ENCODE measurements around the gene ZNF423. TPM values are rescaled to one million over a fixed set of nuclear protein-coding genes. Genes with fewer than 3 reads are reported as not detected.
A peak's percentile ranks its signal among the peaks of the same experiment; 100 is the strongest.

ZNF423 gene
- total RNA-seq, 1 experiment from 2014 or later: 11.1 TPM

- intact Hi-C loops (cut with micrococcal nuclease; ENCODE audit: unreplicated experiment): no loop called here
Measured at GRCh38 chr16:49528866-49529288, 327.0 kb downstream of the ZNF423 start.

GRCh38 chr16:49528060-49528865 is 327.6 kb downstream of the ZNF423 start:
- Histone ChIP-seq H3K27ac (ENCODE audit: low read depth, low read length, poor library complexity, severe bottlenecking) (peak overlapping the region; percentile 51), H3K9me3 (ENCODE audit: low read depth, low read length, poor library complexity, severe bottlenecking) (no peaks in the 10 kb centered on the region), H3K36me3 (ENCODE audit: insufficient read depth, low read length, poor library complexity, severe bottlenecking) (no peaks in the 10 kb centered on the region), H3K4me3 (ENCODE audit: low read depth, low read length, poor library complexity, severe bottlenecking) (peak overlapping the region; percentile 18), H3K4me1 (ENCODE audit: insufficient read depth, low read length, poor library complexity, severe bottlenecking) (peaks cover 28% of the 10 kb centered on the region), H3K27me3 (replicated peaks; ENCODE audit: insufficient read depth, low read depth, low read length, poor library complexity) (no peaks in the 10 kb centered on the region)
- no TSS peak for BruUV-seq (replicated peaks)
- ChIA-PET POLR2A (ENCODE audit: low non-redundant PET) (no interaction called here), CTCF (no interaction called here)
- TF ChIP-seq CTCF (conservative IDR thresholded peaks at IDR 0.05; ENCODE audit: low read depth, low read length) (no peak), EZH2 (IDR thresholded peaks at IDR 0.05; ENCODE audit: borderline replicate concordance, low read depth, low read length, poor library complexity, severe bottlenecking) (no peak)
- intact Hi-C loops (cut with micrococcal nuclease; ENCODE audit: unreplicated experiment): no loop called here
- DNase-seq (ENCODE audit: low spot score): peak; percentile 35

More at GRCh38 chr16:49528866-49529288, 327.0 kb downstream of the ZNF423 start:
- peak overlapping the region; percentile 51 for H3K27ac ChIP-seq (ENCODE audit: low read depth, low read length, poor library complexity, severe bottlenecking)
- H3K4me1 ChIP-seq (ENCODE audit: insufficient read depth, low read length, poor library complexity, severe bottlenecking): peaks cover 28% of the 10 kb centered on the region
- POLR2A ChIA-PET (ENCODE audit: low non-redundant PET): no interaction called here
- no peaks in the 10 kb centered on the region for H3K27me3 ChIP-seq (replicated peaks; ENCODE audit: insufficient read depth, low read depth, low read length, poor library complexity)
- CTCF ChIA-PET: no interaction called here
- H3K4me3 ChIP-seq (ENCODE audit: low read depth, low read length, poor library complexity, severe bottlenecking): no peak overlapping the region
- TF ChIP-seq EZH2 (IDR thresholded peaks at IDR 0.05; ENCODE audit: borderline replicate concordance, low read depth, low read length, poor library complexity, severe bottlenecking) (no peak), CTCF (conservative IDR thresholded peaks at IDR 0.05; ENCODE audit: low read depth, low read length) (no peak)
- no TSS peak for BruUV-seq (replicated peaks)
- no peak for DNase-seq (ENCODE audit: low spot score)
- no peaks in the 10 kb centered on the region for H3K9me3 ChIP-seq (ENCODE audit: low read depth, low read length, poor library complexity, severe bottlenecking)
- H3K36me3 ChIP-seq (ENCODE audit: insufficient read depth, low read length, poor library complexity, severe bottlenecking): no peaks in the 10 kb centered on the region

GRCh38 chr16:49527611-49528010 is 328.3 kb downstream of the ZNF423 start:
- intact Hi-C loops (cut with micrococcal nuclease; ENCODE audit: unreplicated experiment): no loop called here
- Histone ChIP-seq H3K9me3 (ENCODE audit: low read depth, low read length, poor library complexity, severe bottlenecking) (no peaks in the 10 kb centered on the region), H3K27me3 (replicated peaks; ENCODE audit: insufficient read depth, low read depth, low read length, poor library complexity) (no peaks in the 10 kb centered on the region), H3K4me1 (ENCODE audit: insufficient read depth, low read length, poor library complexity, severe bottlenecking) (peaks cover 28% of the 10 kb centered on the region), H3K36me3 (ENCODE audit: insufficient read depth, low read length, poor library complexity, severe bottlenecking) (no peaks in the 10 kb centered on the region), H3K4me3 (ENCODE audit: low read depth, low read length, poor library complexity, severe bottlenecking) (peak overlapping the region; percentile 18), H3K27ac (ENCODE audit: low read depth, low read length, poor library complexity, severe bottlenecking) (peak overlapping the region; percentile 51)
- CTCF ChIA-PET: no interaction called here
- TF ChIP-seq EZH2 (IDR thresholded peaks at IDR 0.05; ENCODE audit: borderline replicate concordance, low read depth, low read length, poor library complexity, severe bottlenecking) (no peak), CTCF (conservative IDR thresholded peaks at IDR 0.05; ENCODE audit: low read depth, low read length) (0 out of 2 replicates have a peak, but pooled peaks have one; percentile 31)
- BruUV-seq (replicated peaks): no TSS peak
- POLR2A ChIA-PET (ENCODE audit: low non-redundant PET): no interaction called here
- DNase-seq (ENCODE audit: low spot score): peak; percentile 22
